ENCODE results near the gene PSMG3. TPM values are rescaled to one million over a fixed set of nuclear protein-coding genes. Genes with fewer than 3 reads are reported as not detected.

PSMG3 gene
- 29.3 and 33.7 TPM in 2 replicates for total RNA-seq

- intact Hi-C loops (cut with micrococcal nuclease): loop anchor here (1.0 to 5.0 kb wide), 7 partner anchors 9 to 745 kb away; partner anchors contain the start of genes MICALL2, MRM2, NUDT1 and SNX8
These were observed at the start of gene PSMG3 for GRCh38 chr7:1569833-1570632. Gene PSMG3 (minus strand): TSS chr7:1570032. CDS start chr7:1569339, 693 bp downstream.

GRCh38 chr7:1618475-1618874 lies 48.6 kb upstream of the PSMG3 start:
- intact Hi-C loops (cut with micrococcal nuclease): no loop called here

- intact Hi-C loops (cut with micrococcal nuclease): no loop called here
These were observed 48.1 kb upstream of the PSMG3 start for GRCh38 chr7:1617957-1618356.

- intact Hi-C loops (cut with micrococcal nuclease): no loop called here
These were observed 46.9 kb upstream of the PSMG3 start for GRCh38 chr7:1616741-1617140.

GRCh38 chr7:1611708-1612241 lies 41.9 kb upstream of the PSMG3 start:
- intact Hi-C loops (cut with micrococcal nuclease): no loop called here

- intact Hi-C loops (cut with micrococcal nuclease): no loop called here
These were observed 41.0 kb upstream of the PSMG3 start for GRCh38 chr7:1610678-1611302.

- intact Hi-C loops (cut with micrococcal nuclease): no loop called here
These were observed 40.3 kb upstream of the PSMG3 start for GRCh38 chr7:1610013-1610677.

- intact Hi-C loops (cut with micrococcal nuclease): no loop called here
These were observed 39.2 kb upstream of the PSMG3 start for GRCh38 chr7:1609023-1609422.

GRCh38 chr7:1608318-1608717 lies 38.5 kb upstream of the PSMG3 start:
- intact Hi-C loops (cut with micrococcal nuclease): no loop called here

- intact Hi-C loops (cut with micrococcal nuclease): no loop called here
These were observed 37.9 kb upstream of the PSMG3 start for GRCh38 chr7:1607696-1608095.

- intact Hi-C loops (cut with micrococcal nuclease): no loop called here
These were observed 37.2 kb upstream of the PSMG3 start for GRCh38 chr7:1607001-1607400.

- intact Hi-C loops (cut with micrococcal nuclease): no loop called here
These were observed 34.6 kb upstream of the PSMG3 start for GRCh38 chr7:1604383-1604782.

- intact Hi-C loops (cut with micrococcal nuclease): no loop called here
These were observed 33.8 kb upstream of the PSMG3 start for GRCh38 chr7:1603346-1604225.

GRCh38 chr7:1602386-1602785 lies 32.6 kb upstream of the PSMG3 start:
- intact Hi-C loops (cut with micrococcal nuclease): no loop called here

GRCh38 chr7:1601956-1602355 lies 32.1 kb upstream of the PSMG3 start:
- intact Hi-C loops (cut with micrococcal nuclease): no loop called here

GRCh38 chr7:1599640-1600395 lies 30.0 kb upstream of the PSMG3 start:
- intact Hi-C loops (cut with micrococcal nuclease): no loop called here

- intact Hi-C loops (cut with micrococcal nuclease): no loop called here
These were observed 29.3 kb upstream of the PSMG3 start for GRCh38 chr7:1598961-1599639.

- intact Hi-C loops (cut with micrococcal nuclease): no loop called here
These were observed 28.5 kb upstream of the PSMG3 start for GRCh38 chr7:1598286-1598685.

- intact Hi-C loops (cut with micrococcal nuclease): no loop called here
These were observed 28.0 kb upstream of the PSMG3 start for GRCh38 chr7:1597791-1598190.
